GM12891 (cell line): Measurements from ENCODE around the gene C1orf50.

Experiments used
- POLR2A ChIP-seq: IDR thresholded peaks from 2 replicates; pipeline ENCODE4 v1.6.1; 2011; ENCODE audit warnings: low read depth, low read length, control low read depth
- POLR2AphosphoS5 ChIP-seq: IDR thresholded peaks from 2 replicates; pipeline ENCODE4 v1.6.1; 2011; ENCODE audit warnings: low read depth, low read length, control low read depth

DNA sequence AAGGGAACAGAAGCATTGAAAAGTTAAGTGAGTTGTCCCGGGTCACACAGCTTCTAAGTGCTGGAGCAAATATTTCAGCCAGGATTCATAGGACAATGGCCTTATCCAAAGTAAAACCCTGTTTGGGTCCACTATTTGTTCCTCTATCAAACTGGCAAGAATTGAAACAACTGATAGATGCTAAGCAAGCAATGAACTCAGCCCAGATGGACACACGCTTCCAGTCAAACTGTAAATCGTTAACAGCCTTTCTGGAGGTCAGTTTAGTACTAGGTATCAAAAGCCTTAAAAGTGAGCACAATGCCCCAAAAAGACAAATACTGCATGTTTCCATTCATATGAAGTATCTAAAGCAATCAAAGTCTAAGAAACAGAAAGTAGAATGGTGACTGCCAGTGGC, 50.9 kb downstream of the C1orf50 start:
- TF ChIP-seq POLR2A (no peak), POLR2AphosphoS5 (no peak)
